Esophagus squamous epithelium (tissue), 4 donors: ENCODE results near the gene IQCF5.
"Not testable (repeated sequence)": the region's sequence is repeated elsewhere in the genome, so short reads cannot be mapped to it uniquely, and the experiment has no call there.

Experiments used
- POLR2A ChIP-seq, 4 donors: fragments of 450-650 bp; IDR thresholded peaks; one replicate each; pipeline ENCODE4 v1.6.1; 2017; ENCODE audit warnings: antibody characterized with exemption in 4 of 4, mild to moderate bottlenecking in 4 of 4, moderate library complexity in 3 of 4
- TF ChIP-seq, protein P1 (sequence below), 6 experiments: fragments of 450-650 bp in 4 of 6; fragments of 200-600 bp in 2 of 6; sonication (generic) in 2 of 6; IDR thresholded peaks; one replicate each; pipeline ENCODE4 v1.5.1; 2016 to 2019; ENCODE audit warnings: antibody characterized with exemption in 6 of 6, mild to moderate bottlenecking in 4 of 6, moderate library complexity in 4 of 6

- TF ChIP-seq, protein P1, sequence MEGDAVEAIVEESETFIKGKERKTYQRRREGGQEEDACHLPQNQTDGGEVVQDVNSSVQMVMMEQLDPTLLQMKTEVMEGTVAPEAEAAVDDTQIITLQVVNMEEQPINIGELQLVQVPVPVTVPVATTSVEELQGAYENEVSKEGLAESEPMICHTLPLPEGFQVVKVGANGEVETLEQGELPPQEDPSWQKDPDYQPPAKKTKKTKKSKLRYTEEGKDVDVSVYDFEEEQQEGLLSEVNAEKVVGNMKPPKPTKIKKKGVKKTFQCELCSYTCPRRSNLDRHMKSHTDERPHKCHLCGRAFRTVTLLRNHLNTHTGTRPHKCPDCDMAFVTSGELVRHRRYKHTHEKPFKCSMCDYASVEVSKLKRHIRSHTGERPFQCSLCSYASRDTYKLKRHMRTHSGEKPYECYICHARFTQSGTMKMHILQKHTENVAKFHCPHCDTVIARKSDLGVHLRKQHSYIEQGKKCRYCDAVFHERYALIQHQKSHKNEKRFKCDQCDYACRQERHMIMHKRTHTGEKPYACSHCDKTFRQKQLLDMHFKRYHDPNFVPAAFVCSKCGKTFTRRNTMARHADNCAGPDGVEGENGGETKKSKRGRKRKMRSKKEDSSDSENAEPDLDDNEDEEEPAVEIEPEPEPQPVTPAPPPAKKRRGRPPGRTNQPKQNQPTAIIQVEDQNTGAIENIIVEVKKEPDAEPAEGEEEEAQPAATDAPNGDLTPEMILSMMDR (IDR thresholded peaks at IDR 0.05): not testable (repeated sequence)
- TF ChIP-seq POLR2A (IDR thresholded peaks at IDR 0.05): not testable (repeated sequence)
Measured at GRCh38 chr3:51900043-51900442, 24.6 kb upstream of the IQCF5 start.
